Spleen (tissue), 7 donors: ENCODE data around the gene SFXN5.

Source experiments
- CTCF ChIP-seq, 11 experiments: fragments of 200-600 bp in 7 of 11; fragments of 450-650 bp in 4 of 11; sonication (generic) in 4 of 11; IDR thresholded peaks in 8 of 11; conservative IDR thresholded peaks in 3 of 11; 1 replicate in 7 of 11; 2 replicates in 4 of 11; pipeline versions ENCODE4 v1.4.0 to v1.8.0; 2016 to 2021; ENCODE audit warnings: antibody characterized with exemption in 11 of 11, inconsistent platforms in 4 of 11, mild to moderate bottlenecking in 1 of 11
- POLR2A ChIP-seq, 3 donors: fragments of 450-650 bp; IDR thresholded peaks; one replicate each; pipeline ENCODE4 v1.5.1; 2017; ENCODE audit warnings: antibody characterized with exemption in 3 of 3, mild to moderate bottlenecking in 1 of 3
- POLR2AphosphoS5 ChIP-seq, 3 donors: sonication (generic); formaldehyde crosslinking; IDR thresholded peaks; one replicate each; pipeline ENCODE4 v1.5.1; 2017; ENCODE audit warnings: antibody characterized with exemption in 3 of 3
- donor health status: DM: no; HTN: no; CAD: no; lungs with moderate emphysema.
- donor health status: DM: no; HTN: no; CAD: no.
- donor health status: DM: no; HTN: no; CAD: no.

GRCh38 chr2:72973137-72973535 lies 98.4 kb downstream of the SFXN5 start:
- no peak for TF ChIP-seq CTCF (IDR thresholded peaks at IDR 0.05 in 8 of 11, conservative IDR thresholded peaks at IDR 0.05 in 3 of 11)
- no peak for TF ChIP-seq POLR2AphosphoS5 (IDR thresholded peaks at IDR 0.05)
- TF ChIP-seq POLR2A (IDR thresholded peaks at IDR 0.05): no peak
